SK-N-SH (cell line): ENCODE results near the gene USHBP1. TPM values are rescaled to one million over a fixed set of nuclear protein-coding genes. Genes with fewer than 3 reads are reported as not detected.
A peak's percentile ranks its signal among the peaks of the same experiment; 100 is the strongest.

Experiments used
- CTCF ChIA-PET: fragments of 300-600, 350-600 bp; formaldehyde crosslinking; extraction: SDS; loops from one replicate; lab custom pipeline; 2021; lab: Yijun Ruan, JAX
- POLR2A ChIA-PET: fragments of 350-600 bp; sonication (Branson Sonifier 250); formaldehyde crosslinking; extraction: SDS; loops from one replicate; lab custom pipeline; 2020; ENCODE audit warnings: antibody characterized with exemption, inconsistent platforms; lab: Yijun Ruan, JAX
- DNase-seq: peaks from one replicate; pipeline ENCODE4 v3.0.0; 2012
- H2AFZ ChIP-seq: fragments of 200-600 bp; sonication (generic); 2 replicates; pipeline ENCODE4 v1.8.1; 2016; ENCODE audit warnings: antibody characterized with exemption, mild to moderate bottlenecking, low read depth
- H3F3A ChIP-seq: fragments of 200-600 bp; sonication (generic); replicated peaks from 2 replicates; pipeline ENCODE3; 2016; ENCODE audit warnings: antibody characterized with exemption, mild to moderate bottlenecking; ENCODE audit not compliant: insufficient read depth
- H3K27ac ChIP-seq, 2 experiments: fragments of 200-500 bp in 1 of 2; fragments of 200-600 bp in 1 of 2; sonication (Bioruptor generic) in 1 of 2; sonication (generic), shearing (Covaris generic) in 1 of 2; 2 replicates each; pipeline versions ENCODE4 v1.5.1 to v1.6.1; 2014 to 2016; ENCODE audit warnings: low read depth in 2 of 2, inconsistent platforms in 1 of 2, low read length in 1 of 2, mild to moderate bottlenecking in 1 of 2, mixed read lengths in 1 of 2
- H3K27me3 ChIP-seq: fragments of 200-600 bp; sonication (generic), shearing (Covaris generic); 2 replicates; pipeline ENCODE4 v1.6.1; 2016; ENCODE audit warnings: mixed run types; ENCODE audit not compliant: insufficient read depth
- H3K36me3 ChIP-seq, 2 experiments: fragments of 200-500 bp in 1 of 2; fragments of 200-600 bp in 1 of 2; sonication (Bioruptor generic) in 1 of 2; sonication (generic) in 1 of 2; replicated peaks in 1 of 2; 2 replicates each; pipeline versions ENCODE3 to v1.5.1; 2014 to 2016; ENCODE audit warnings: low read length in 1 of 2, mild to moderate bottlenecking in 1 of 2; ENCODE audit not compliant: insufficient read depth in 2 of 2, control insufficient read depth in 1 of 2
- H3K4me1 ChIP-seq, 2 experiments: fragments of 200-500 bp in 1 of 2; fragments of 200-600 bp in 1 of 2; sonication (Bioruptor generic) in 1 of 2; sonication (generic), shearing (Covaris generic) in 1 of 2; 2 replicates each; pipeline versions ENCODE4 v1.5.1 to v1.6.1; 2014 to 2016; ENCODE audit warnings: low read depth in 1 of 2, low read length in 1 of 2, mixed run types in 1 of 2; ENCODE audit not compliant: insufficient read depth in 2 of 2, control insufficient read depth in 1 of 2
- H3K4me2 ChIP-seq: fragments of 200-600 bp; sonication (generic), shearing (Covaris generic); 2 replicates; pipeline ENCODE4 v1.6.1; 2017; ENCODE audit warnings: mixed run types
- H3K4me3 ChIP-seq, 2 experiments: fragments of 200-500 bp in 1 of 2; fragments of 200-600 bp in 1 of 2; sonication (Bioruptor generic) in 1 of 2; sonication (generic), shearing (Covaris generic) in 1 of 2; 2 replicates each; pipeline versions ENCODE4 v1.5.1 to v1.8.1; 2014 to 2016; ENCODE audit warnings: low read depth in 2 of 2, inconsistent platforms in 1 of 2, low read length in 1 of 2, mild to moderate bottlenecking in 1 of 2, mixed read lengths in 1 of 2, moderate library complexity in 1 of 2
- H3K79me2 ChIP-seq: fragments of 200-600 bp; sonication (generic); 2 replicates; pipeline ENCODE4 v1.8.1; 2017; ENCODE audit warnings: mild to moderate bottlenecking; ENCODE audit not compliant: insufficient read depth
- H3K9ac ChIP-seq: fragments of 200-600 bp; sonication (generic); 2 replicates; pipeline ENCODE4 v1.6.1; 2017; ENCODE audit warnings: mixed run types
- H3K9me2 ChIP-seq: fragments of 200-600 bp; sonication (generic); 2 replicates; pipeline ENCODE4 v1.6.1; 2017; ENCODE audit warnings: mixed run types
- H3K9me3 ChIP-seq: fragments of 200-600 bp; sonication (generic); 2 replicates; pipeline ENCODE4 v1.6.1; 2017; ENCODE audit warnings: mixed run types, mild to moderate bottlenecking, moderate library complexity
- H4K20me1 ChIP-seq: fragments of 200-600 bp; sonication (generic); 2 replicates; pipeline ENCODE4 v1.6.1; 2017; ENCODE audit warnings: mild to moderate bottlenecking, mixed run types; ENCODE audit not compliant: insufficient read depth
- CHD2 ChIP-seq: fragments of 150-350 bp; IDR thresholded peaks from 2 replicates; pipeline ENCODE4 v1.6.1; 2018; ENCODE audit warnings: low read length; ENCODE audit not compliant: partially characterized antibody
- EP300 ChIP-seq, 2 experiments: IDR thresholded peaks; 2 replicates each; pipeline versions ENCODE4 v1.4.0 to v1.6.1; 2012; ENCODE audit warnings: borderline replicate concordance in 1 of 2, low read depth in 1 of 2, low read length in 1 of 2
- FOXJ3 ChIP-seq: sonication (generic); formaldehyde crosslinking; IDR thresholded peaks from 2 replicates; pipeline ENCODE4 v1.5.1; 2020; ENCODE audit warnings: mild to moderate bottlenecking, missing genetic modification reagents
- GATA2 ChIP-seq: sonication (generic); formaldehyde crosslinking; IDR thresholded peaks from 2 replicates; pipeline ENCODE4 v1.5.0; 2020; ENCODE audit warnings: mild to moderate bottlenecking, missing genetic modification reagents
- JUND ChIP-seq: IDR thresholded peaks from 2 replicates; pipeline ENCODE4 v1.4.0; 2012
- MXI1 ChIP-seq: IDR thresholded peaks from 2 replicates; pipeline ENCODE4 v1.6.1; 2012; ENCODE audit warnings: mild to moderate bottlenecking, low read depth, low read length, improper control_type of control experiment
- PBX3 ChIP-seq: IDR thresholded peaks from 2 replicates; pipeline ENCODE4; 2012
- TAF1 ChIP-seq: IDR thresholded peaks from 2 replicates; pipeline ENCODE4 v1.6.1; 2012; ENCODE audit warnings: low read depth, mild to moderate bottlenecking, low read length, moderate library complexity, borderline replicate concordance
- WGBS: methylation state at CpG from one replicate; pipeline ENCODE4 v1.1.6; 2017; ENCODE audit warnings: low lambda C conversion rate; 5-methylcytosine and 5-hydroxymethylcytosine counted together
- polyA plus RNA-seq, 3 experiments: library from polyadenylated mRNA; depleted of rRNA; stranded (reverse); fragments of >200 nt; gene quantifications; 2 replicates each; pipeline ENCODE4 v1.2.3, GENCODE V29; 2012

USHBP1 gene
- polyA plus RNA-seq, 1 of the 3 experiments (the other 2 are of a cell fraction) = 0.03 TPM

- Histone ChIP-seq H3K4me3 (peak overlapping the region; percentile 71 to 73), H3K27me3 (no peaks in the 10 kb centered on the region), H3K4me1 (peaks cover 5 to 14% of the 10 kb centered on the region in 2 experiments), H4K20me1 (no peaks in the 10 kb centered on the region), H3K27ac (peak overlapping the region; percentile 89 to 96), H3K36me3 (peaks cover 19 to 28% of the 10 kb centered on the region in 2 experiments), H3K9me2 (no peaks in the 10 kb centered on the region), H3K9ac (peak overlapping the region; percentile 79), H3K4me2 (peak overlapping the region; percentile 84), H3F3A (peaks cover 14% of the 10 kb centered on the region), H3K9me3 (no peaks in the 10 kb centered on the region)
- WGBS = 43% methylated on average over 16 of the region's 16 CpGs
- POLR2A ChIA-PET = interaction anchor here (0.6 to 2.9 kb wide), 15 partner anchors 9 to 146 kb away, joined by 3 to 33 read pairs (median 5); partner anchors contain the start of genes ANKLE1, BABAM1 and OCEL1
- DNase-seq = peak; percentile 62
- CTCF ChIA-PET = interaction anchor here (1.3 to 2.6 kb wide), 6 partner anchors 9 to 68 kb away, joined by 4 to 21 read pairs (median 7); partner anchors contain the start of genes ANKLE1 and OCEL1
- TF ChIP-seq GATA2 (CRISPR knock-in tag) (peak; percentile 6; the same call in 1 of the 2 replicates), MXI1 (peak; percentile 5; the same call in 1 of the 2 replicates), JUND (no peak)
- TF ChIP-seq, all 33 proteins: peak for 2
- H3K79me2 ChIP-seq = peaks cover 10% of the 10 kb centered on the region; the same call in 1 of the 2 replicates
- H2AFZ ChIP-seq = peak overlapping the region; percentile 88
These were observed 49.9 kb downstream of the USHBP1 start for GRCh38 chr19:17214508-17215126.

- H3K79me2 ChIP-seq = peaks cover 10% of the 10 kb centered on the region; the same call in 1 of the 2 replicates
- no peak overlapping the region for H3K27ac ChIP-seq
- 96% methylated on average over 4 of the region's 5 CpGs for WGBS
- no peaks in the 10 kb centered on the region for H3K27me3 ChIP-seq
- H3K36me3 ChIP-seq = peaks cover 25 to 34% of the 10 kb centered on the region in 2 experiments
- no peak overlapping the region for H2AFZ ChIP-seq
- no peaks in the 10 kb centered on the region for H3K9me3 ChIP-seq
- no peak overlapping the region for H3K4me2 ChIP-seq
- DNase-seq = no peak
- no peak overlapping the region for H3K9ac ChIP-seq
- H3K4me3 ChIP-seq = no peak overlapping the region
- CTCF ChIA-PET = no interaction called here
- no peaks in the 10 kb centered on the region for H3K9me2 ChIP-seq
- no peak for TF ChIP-seq PBX3
- no peak for TF ChIP-seq FOXJ3 (CRISPR knock-in tag)
- no peak for TF ChIP-seq TAF1
- TF ChIP-seq EP300 (IDR thresholded peaks at IDR 0.05; ENCODE audit: borderline replicate concordance in 1 of 2, low read depth in 1 of 2, low read length in 1 of 2) = no peak
- TF ChIP-seq GATA2 (CRISPR knock-in tag) = no peak
- TF ChIP-seq CHD2 = no peak
- H3K4me1 ChIP-seq = peaks cover 5 to 14% of the 10 kb centered on the region in 2 experiments
- peaks cover 18% of the 10 kb centered on the region for H3F3A ChIP-seq
- H4K20me1 ChIP-seq = no peaks in the 10 kb centered on the region
- POLR2A ChIA-PET = no interaction called here
These were observed 51.2 kb downstream of the USHBP1 start for GRCh38 chr19:17213334-17213733.
